ENCODE results near the gene LIN7C. TPM values are rescaled to one million over a fixed set of nuclear protein-coding genes. Genes with fewer than 3 reads are reported as not detected.

LIN7C gene
- total RNA-seq, 1 experiment from 2014 or later = 45.3 TPM

GRCh38 chr11:27447288-27448183, 59.0 kb downstream of the LIN7C start:
- no peak for DNase-seq (ENCODE audit: low read depth)

- DNase-seq (ENCODE audit: low read depth) = no peak
Measured at GRCh38 chr11:27445625-27446024, 60.9 kb downstream of the LIN7C start.

GRCh38 chr11:27444801-27445215, 61.8 kb downstream of the LIN7C start:
- no peak for DNase-seq (ENCODE audit: low read depth)

Other genes starting within 250 kb of the LIN7C start
- 35.6 and 37.7 TPM in 2 replicates for gene CCDC34, start 143.6 kb downstream of the LIN7C start, total RNA-seq (2014; rRNA removed; shearing (Covaris generic))
- gene LGR4, start 34.0 kb downstream of the LIN7C start, total RNA-seq (2014; rRNA removed; shearing (Covaris generic)) = 54.8 and 59.3 TPM in 2 replicates
- gene BDNF, start 193.7 kb upstream of the LIN7C start, total RNA-seq (2014; rRNA removed; shearing (Covaris generic)) = 11.9 and 12.5 TPM in 2 replicates

All from Daoy (cell line).